Peyer's patch (tissue), 4 donors: ENCODE results near the gene PLOD3.
A peak's percentile ranks its signal among the peaks of the same experiment; 100 is the strongest.

Experiments used
- CTCF ChIP-seq, 6 experiments: fragments of 450-650 bp in 4 of 6; fragments of 200-600 bp in 2 of 6; sonication (generic) in 1 of 6; IDR thresholded peaks; one replicate each; pipeline ENCODE4 v1.5.1; 2017 to 2019; ENCODE audit warnings: antibody characterized with exemption in 6 of 6, mild to moderate bottlenecking in 3 of 6, moderate library complexity in 1 of 6
- POLR2A ChIP-seq, 2 donors: fragments of 450-650 bp; IDR thresholded peaks; one replicate each; pipeline ENCODE4 v1.5.1; 2017; ENCODE audit warnings: antibody characterized with exemption in 2 of 2, mild to moderate bottlenecking in 2 of 2, moderate library complexity in 2 of 2

- TF ChIP-seq CTCF (IDR thresholded peaks at IDR 0.05) = peak in 3 of 6 experiments; percentile 43 to 53 (median 48)
- no peak for TF ChIP-seq POLR2A (IDR thresholded peaks at IDR 0.05)
These were observed 17.7 kb upstream of the PLOD3 start for GRCh38 chr7:101235050-101235449.
